Measurements from ENCODE around the gene NUB1. TPM values are rescaled to one million over a fixed set of nuclear protein-coding genes. Genes with fewer than 3 reads are reported as not detected.

Gene NUB1
- total RNA-seq, 1 donor from 2014 or later, result 61.7 TPM

GRCh38 chr7:151351967-151352366 is 10.4 kb downstream of the NUB1 start:
- Histone ChIP-seq H3K27me3 (no peaks in the 10 kb centered on the region), H3K9ac (no peak overlapping the region), H3K79me2 (ENCODE audit: low read depth) (no peaks in the 10 kb centered on the region), H4K20me1 (ENCODE audit: low read depth) (peaks cover 11% of the 10 kb centered on the region), H3F3A (ENCODE audit: low read depth) (peaks cover 9% of the 10 kb centered on the region), H2AFZ (replicated peaks) (no peak overlapping the region), H3K4me3 (no peak overlapping the region), H3K4me1 (no peaks in the 10 kb centered on the region), H3K9me3 (ENCODE audit: low read depth) (no peaks in the 10 kb centered on the region), H3K27ac (no peak overlapping the region), H3K4me2 (no peak overlapping the region), H3K36me3 (no peaks in the 10 kb centered on the region)
- Mint-ChIP-seq H3K27me3 (ENCODE audit: insufficient read depth, low read depth) (peaks cover 2% of the 10 kb centered on the region), H3K4me3 (no peak overlapping the region), H3K27ac (no peak overlapping the region), H3K4me1 (peaks cover 7% of the 10 kb centered on the region), H3K9me3 (no peaks in the 10 kb centered on the region), H3K36me3 (peaks cover 14% of the 10 kb centered on the region)
- no peak for TF ChIP-seq EZH2 (IDR thresholded peaks at IDR 0.05)
- no peak for TF ChIP-seq CTCF (IDR thresholded peaks at IDR 0.05)
- TF ChIP-seq EZH2phosphoT487 (IDR thresholded peaks at IDR 0.05), result no peak
- DNase-seq (ENCODE audit: low spot score), result no peak

GRCh38 chr7:151352512-151352911 is 10.9 kb downstream of the NUB1 start:
- no peak overlapping the region for H3K4me3 Mint-ChIP-seq
- H3K4me3 ChIP-seq, result no peak overlapping the region
- H3K9me3 Mint-ChIP-seq, result no peaks in the 10 kb centered on the region
- DNase-seq (ENCODE audit: low spot score), result no peak
- no peak for TF ChIP-seq CTCF (IDR thresholded peaks at IDR 0.05)
- no peak for TF ChIP-seq EZH2phosphoT487 (IDR thresholded peaks at IDR 0.05)
- TF ChIP-seq EZH2 (IDR thresholded peaks at IDR 0.05), result no peak
- no peak overlapping the region for H3K9ac ChIP-seq
- H4K20me1 ChIP-seq (ENCODE audit: low read depth), result peaks cover 11% of the 10 kb centered on the region
- no peak overlapping the region for H3K27ac Mint-ChIP-seq
- H3K27me3 Mint-ChIP-seq (ENCODE audit: insufficient read depth, low read depth), result peaks cover 2% of the 10 kb centered on the region
- H3K27ac ChIP-seq, result no peak overlapping the region
- no peak overlapping the region for H3K4me2 ChIP-seq
- no peaks in the 10 kb centered on the region for H3K79me2 ChIP-seq (ENCODE audit: low read depth)
- H3K4me1 Mint-ChIP-seq, result peaks cover 7% of the 10 kb centered on the region
- H3K36me3 ChIP-seq, result no peaks in the 10 kb centered on the region
- no peak overlapping the region for H2AFZ ChIP-seq (replicated peaks)
- H3K4me1 ChIP-seq, result no peaks in the 10 kb centered on the region
- H3F3A ChIP-seq (ENCODE audit: low read depth), result peaks cover 9% of the 10 kb centered on the region
- peaks cover 16% of the 10 kb centered on the region for H3K36me3 Mint-ChIP-seq
- no peaks in the 10 kb centered on the region for H3K27me3 ChIP-seq
- H3K9me3 ChIP-seq (ENCODE audit: low read depth), result no peaks in the 10 kb centered on the region

GRCh38 chr7:151361193-151361959 is 19.8 kb downstream of the NUB1 start:
- no peak for DNase-seq (ENCODE audit: low spot score)
- Mint-ChIP-seq H3K27me3 (ENCODE audit: insufficient read depth, low read depth) (peaks cover 2% of the 10 kb centered on the region), H3K36me3 (peaks cover 43% of the 10 kb centered on the region), H3K27ac (no peak overlapping the region), H3K9me3 (no peaks in the 10 kb centered on the region), H3K4me1 (no peaks in the 10 kb centered on the region), H3K4me3 (no peak overlapping the region)
- peaks cover 19% of the 10 kb centered on the region for H3K36me3 ChIP-seq
- no peaks in the 10 kb centered on the region for H3K27me3 ChIP-seq
- H3K79me2 ChIP-seq (ENCODE audit: low read depth), result no peaks in the 10 kb centered on the region
- H2AFZ ChIP-seq (replicated peaks), result no peak overlapping the region
- no peak overlapping the region for H3K4me2 ChIP-seq
- H3K27ac ChIP-seq, result no peak overlapping the region
- H3K4me3 ChIP-seq, result no peak overlapping the region
- no peaks in the 10 kb centered on the region for H3K9me3 ChIP-seq (ENCODE audit: low read depth)
- TF ChIP-seq CTCF (IDR thresholded peaks at IDR 0.05), result no peak
- TF ChIP-seq EZH2phosphoT487 (IDR thresholded peaks at IDR 0.05), result no peak
- TF ChIP-seq EZH2 (IDR thresholded peaks at IDR 0.05), result no peak
- H3K4me1 ChIP-seq, result no peaks in the 10 kb centered on the region
- H3F3A ChIP-seq (ENCODE audit: low read depth), result peaks cover 7% of the 10 kb centered on the region
- H4K20me1 ChIP-seq (ENCODE audit: low read depth), result no peaks in the 10 kb centered on the region
- no peak overlapping the region for H3K9ac ChIP-seq
